ENCODE measurements around the gene DCDC1.

Gene DCDC1

GRCh38 chr11:30852645-30853044 is 516.9 kb downstream of the DCDC1 start:
- no peak for DNase-seq (ENCODE audit: low read depth)

- DNase-seq (ENCODE audit: low read depth) = no peak
Measured at GRCh38 chr11:30852091-30852490, 517.4 kb downstream of the DCDC1 start.

- DNase-seq (ENCODE audit: low read depth) = no peak
Measured at GRCh38 chr11:30837252-30837651, 532.3 kb downstream of the DCDC1 start.

- DNase-seq (ENCODE audit: low read depth) = no peak
Measured at GRCh38 chr11:30832831-30833230, 536.7 kb downstream of the DCDC1 start.

- no peak for DNase-seq (ENCODE audit: low read depth)
Measured at GRCh38 chr11:30830681-30831080, 538.9 kb downstream of the DCDC1 start.

- DNase-seq (ENCODE audit: low read depth) = no peak
Measured at GRCh38 chr11:30826911-30827310, 542.6 kb downstream of the DCDC1 start.

GRCh38 chr11:30825723-30826122 is 543.8 kb downstream of the DCDC1 start:
- DNase-seq (ENCODE audit: low read depth) = no peak

- DNase-seq (ENCODE audit: low read depth) = no peak
Measured at GRCh38 chr11:30823119-30823518, 546.4 kb downstream of the DCDC1 start.

- DNase-seq (ENCODE audit: low read depth) = no peak
Measured at GRCh38 chr11:30821438-30821965, 548.0 kb downstream of the DCDC1 start.

- no peak for DNase-seq (ENCODE audit: low read depth)
Measured at GRCh38 chr11:30818721-30819120, 550.8 kb downstream of the DCDC1 start.

GRCh38 chr11:30816959-30817880 is 552.3 kb downstream of the DCDC1 start:
- no peak for DNase-seq (ENCODE audit: low read depth)

- DNase-seq (ENCODE audit: low read depth) = no peak
Measured at GRCh38 chr11:30815619-30816018, 553.9 kb downstream of the DCDC1 start.

GRCh38 chr11:30814737-30815136 is 554.8 kb downstream of the DCDC1 start:
- DNase-seq (ENCODE audit: low read depth) = no peak

Data from stromal cell of bone marrow (primary cell).